Thyroid gland (tissue), 4 donors: ENCODE measurements around the gene ASCL1.

Experiments used
- POLR2A ChIP-seq, 2 donors: fragments of 450-650 bp; IDR thresholded peaks; one replicate each; pipeline ENCODE4 v1.6.1; 2017; ENCODE audit warnings: antibody characterized with exemption in 2 of 2, mild to moderate bottlenecking in 2 of 2, moderate library complexity in 1 of 2
- TF ChIP-seq, protein P1 (sequence below), 6 experiments: fragments of 200-600 bp in 3 of 6; fragments of 450-650 bp in 3 of 6; sonication (generic) in 3 of 6; IDR thresholded peaks; one replicate each; pipeline ENCODE4 v1.5.1; 2016 to 2019; ENCODE audit warnings: antibody characterized with exemption in 6 of 6, mild to moderate bottlenecking in 2 of 6, inconsistent platforms in 1 of 6, moderate library complexity in 1 of 6

DNA sequence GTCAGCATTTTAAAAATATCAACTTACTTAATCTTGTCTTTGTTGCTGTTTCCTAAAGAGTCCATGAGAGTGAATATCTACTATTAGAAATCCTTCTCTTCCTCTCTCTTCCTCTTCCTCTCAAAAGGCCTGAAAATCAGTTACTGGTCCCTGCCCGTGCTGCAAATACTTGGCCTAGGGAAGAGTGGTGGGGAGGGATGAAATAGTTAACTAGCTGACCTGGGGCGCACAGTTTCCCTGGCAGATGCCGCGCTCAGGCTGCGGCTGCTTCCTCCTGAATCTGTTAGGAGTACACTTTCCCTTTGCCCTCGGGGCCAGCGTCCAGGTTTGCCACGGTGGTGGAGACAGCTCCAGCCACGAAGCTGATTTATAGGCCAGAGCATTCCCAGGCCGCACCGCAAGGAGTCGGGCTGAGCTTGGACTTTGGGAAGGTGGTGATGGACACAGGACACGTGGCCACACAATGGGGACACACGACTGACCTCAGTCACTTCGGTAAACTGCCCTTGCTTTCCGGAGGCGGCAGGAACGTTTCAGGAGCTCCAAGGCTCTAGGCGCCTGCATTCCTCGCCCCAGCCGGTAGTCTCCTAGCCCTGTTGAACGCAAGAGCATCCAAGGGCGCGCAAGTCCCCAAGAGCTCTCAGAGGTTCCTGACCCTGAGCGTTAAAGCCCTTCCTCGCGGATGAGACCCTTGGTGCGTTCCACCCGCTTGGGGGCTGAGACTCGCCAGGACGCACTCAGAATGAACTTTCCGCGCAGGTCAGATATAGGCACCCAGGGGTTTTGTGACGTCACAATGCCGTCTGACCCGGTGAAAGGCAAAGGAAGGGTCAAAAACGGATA lies 7.1 kb upstream of the ASCL1 start:
- TF ChIP-seq, protein P1, sequence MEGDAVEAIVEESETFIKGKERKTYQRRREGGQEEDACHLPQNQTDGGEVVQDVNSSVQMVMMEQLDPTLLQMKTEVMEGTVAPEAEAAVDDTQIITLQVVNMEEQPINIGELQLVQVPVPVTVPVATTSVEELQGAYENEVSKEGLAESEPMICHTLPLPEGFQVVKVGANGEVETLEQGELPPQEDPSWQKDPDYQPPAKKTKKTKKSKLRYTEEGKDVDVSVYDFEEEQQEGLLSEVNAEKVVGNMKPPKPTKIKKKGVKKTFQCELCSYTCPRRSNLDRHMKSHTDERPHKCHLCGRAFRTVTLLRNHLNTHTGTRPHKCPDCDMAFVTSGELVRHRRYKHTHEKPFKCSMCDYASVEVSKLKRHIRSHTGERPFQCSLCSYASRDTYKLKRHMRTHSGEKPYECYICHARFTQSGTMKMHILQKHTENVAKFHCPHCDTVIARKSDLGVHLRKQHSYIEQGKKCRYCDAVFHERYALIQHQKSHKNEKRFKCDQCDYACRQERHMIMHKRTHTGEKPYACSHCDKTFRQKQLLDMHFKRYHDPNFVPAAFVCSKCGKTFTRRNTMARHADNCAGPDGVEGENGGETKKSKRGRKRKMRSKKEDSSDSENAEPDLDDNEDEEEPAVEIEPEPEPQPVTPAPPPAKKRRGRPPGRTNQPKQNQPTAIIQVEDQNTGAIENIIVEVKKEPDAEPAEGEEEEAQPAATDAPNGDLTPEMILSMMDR (IDR thresholded peaks at IDR 0.05) = no peak
- TF ChIP-seq POLR2A (IDR thresholded peaks at IDR 0.05) = no peak
